Right atrium auricular region (tissue), 2 donors: ENCODE measurements around the gene ZBTB7A. TPM values are rescaled to one million over a fixed set of nuclear protein-coding genes. Genes with fewer than 3 reads are reported as not detected.
A peak's percentile ranks its signal among the peaks of the same experiment; 100 is the strongest.

Source experiments
- DNase-seq: peaks from one replicate; pipeline ENCODE4 v3.0.0-alpha.2; 2019; ENCODE audit warnings: low spot score
- H3K27ac ChIP-seq, 2 donors: fragments of 200-600 bp; sonication (generic); 1 replicate in 1 of 2; 2 replicates in 1 of 2; pipeline ENCODE4 v1.5.1; 2016 to 2019
- H3K27me3 ChIP-seq, 2 donors: fragments of 200-600 bp; sonication (generic); one replicate each; pipeline versions ENCODE4 v1.5.1 to v1.6.0; 2017 to 2019
- H3K36me3 ChIP-seq: fragments of 200-600 bp; sonication (generic); one replicate; pipeline ENCODE4 v1.5.1; 2016
- H3K4me1 ChIP-seq, 2 donors: fragments of 200-600 bp; sonication (generic); one replicate each; pipeline versions ENCODE4 v1.5.1 to v1.6.0; 2017 to 2019
- H3K4me3 ChIP-seq, 2 donors: fragments of 200-600 bp; sonication (generic); 1 replicate in 1 of 2; 2 replicates in 1 of 2; pipeline ENCODE4 v1.5.1; 2017 to 2019; ENCODE audit warnings: mild to moderate bottlenecking in 1 of 2, moderate library complexity in 1 of 2
- H3K9me3 ChIP-seq, 2 donors: fragments of 200-600 bp; sonication (generic); one replicate each; pipeline ENCODE4 v1.5.1; 2019
- CTCF ChIP-seq, 2 donors: fragments of 200-600 bp; sonication (generic); IDR thresholded peaks; one replicate each; pipeline ENCODE4 v1.5.1; 2019; ENCODE audit warnings: antibody characterized with exemption in 2 of 2
- total RNA-seq, 2 donors: library from RNA; depleted of rRNA; stranded (reverse); fragments of >200 nt; gene quantifications; one replicate each; pipeline ENCODE4 v1.1.0, GENCODE V29; 2016

The ZBTB7A gene
- total RNA-seq, 2 donors from 2014 or later: 33.8 to 50.0 TPM

GRCh38 chr19:4045597-4046361, 20.9 kb downstream of the ZBTB7A start:
- Histone ChIP-seq H3K36me3 (peaks cover 33% of the 10 kb centered on the region), H3K9me3 (no peaks in the 10 kb centered on the region), H3K4me1 (peaks cover 0 to 34% of the 10 kb centered on the region in 2 donors), H3K27me3 (no peaks in the 10 kb centered on the region), H3K4me3 (no peak overlapping the region), H3K27ac (no peak overlapping the region)
- no peak for DNase-seq
- no peak for TF ChIP-seq CTCF (IDR thresholded peaks at IDR 0.05)

- H3K27ac ChIP-seq: no peak overlapping the region
- no peaks in the 10 kb centered on the region for H3K9me3 ChIP-seq
- H3K4me1 ChIP-seq: peaks cover 0 to 34% of the 10 kb centered on the region in 2 donors
- peaks cover 30% of the 10 kb centered on the region for H3K36me3 ChIP-seq
- H3K27me3 ChIP-seq: no peaks in the 10 kb centered on the region
- H3K4me3 ChIP-seq: no peak overlapping the region
- no peak for TF ChIP-seq CTCF (IDR thresholded peaks at IDR 0.05)
- DNase-seq: no peak
Observed at GRCh38 chr19:4044990-4045465, 21.7 kb downstream of the ZBTB7A start.

- H3K27ac ChIP-seq: no peak overlapping the region
- no peak for TF ChIP-seq CTCF (IDR thresholded peaks at IDR 0.05)
- no peak overlapping the region for H3K4me3 ChIP-seq
- no peak for DNase-seq
- H3K36me3 ChIP-seq: peaks cover 30% of the 10 kb centered on the region
- no peaks in the 10 kb centered on the region for H3K9me3 ChIP-seq
- H3K27me3 ChIP-seq: no peaks in the 10 kb centered on the region
- H3K4me1 ChIP-seq: peaks cover 0 to 28% of the 10 kb centered on the region in 2 donors
Observed at GRCh38 chr19:4043966-4044715, 22.6 kb downstream of the ZBTB7A start.

- Histone ChIP-seq H3K27me3 (no peaks in the 10 kb centered on the region), H3K4me1 (peaks cover 0 to 24% of the 10 kb centered on the region in 2 donors), H3K27ac (no peak overlapping the region), H3K36me3 (peaks cover 34% of the 10 kb centered on the region), H3K9me3 (no peaks in the 10 kb centered on the region), H3K4me3 (no peak overlapping the region)
- no peak for TF ChIP-seq CTCF (IDR thresholded peaks at IDR 0.05)
- no peak for DNase-seq
Observed at GRCh38 chr19:4043401-4043800, 23.3 kb downstream of the ZBTB7A start.

- DNase-seq: no peak
- H3K27me3 ChIP-seq: no peaks in the 10 kb centered on the region
- no peak for TF ChIP-seq CTCF (IDR thresholded peaks at IDR 0.05)
- H3K9me3 ChIP-seq: no peaks in the 10 kb centered on the region
- no peak overlapping the region for H3K4me3 ChIP-seq
- peaks cover 32% of the 10 kb centered on the region for H3K36me3 ChIP-seq
- peaks cover 0 to 20% of the 10 kb centered on the region in 2 donors for H3K4me1 ChIP-seq
- H3K27ac ChIP-seq: peak overlapping the region in 1 of 2 donors; percentile 4
Observed at GRCh38 chr19:4042731-4043082, 24.0 kb downstream of the ZBTB7A start.
